COLO668 (cell line): ENCODE measurements around the gene CDYL2.
"Not testable (repeated sequence)": the region's sequence is repeated elsewhere in the genome, so short reads cannot be mapped to it uniquely, and the experiment has no call there.

Experiments used
- DNase-seq: peaks from one replicate; lab custom pipeline; 2025; ENCODE audit not compliant: unreplicated experiment; lab: John Stamatoyannopoulos, UW

CDYL2 gene

GRCh38 chr16:80680046-80680445, 124.4 kb downstream of the CDYL2 start:
- DNase-seq: no peak

GRCh38 chr16:80674884-80675283, 129.5 kb downstream of the CDYL2 start:
- no peak for DNase-seq

- no peak for DNase-seq
Observed at GRCh38 chr16:80672379-80672778, 132.0 kb downstream of the CDYL2 start.

- no peak for DNase-seq
Observed at GRCh38 chr16:80671281-80671849, 133.0 kb downstream of the CDYL2 start.

- DNase-seq: no peak
Observed at GRCh38 chr16:80670170-80670865, 134.1 kb downstream of the CDYL2 start.

GRCh38 chr16:80669673-80670072, 134.7 kb downstream of the CDYL2 start:
- DNase-seq: no peak

- no peak for DNase-seq
Observed at GRCh38 chr16:80667925-80668324, 136.5 kb downstream of the CDYL2 start.

GRCh38 chr16:80667251-80667560, 137.2 kb downstream of the CDYL2 start:
- DNase-seq: no peak

GRCh38 chr16:80666378-80667250, 137.8 kb downstream of the CDYL2 start:
- no peak for DNase-seq

GRCh38 chr16:80665356-80665755, 139.0 kb downstream of the CDYL2 start:
- no peak for DNase-seq

GRCh38 chr16:80664786-80665185, 139.6 kb downstream of the CDYL2 start:
- no peak for DNase-seq

- no peak for DNase-seq
Observed at GRCh38 chr16:80664226-80664625, 140.2 kb downstream of the CDYL2 start.

GRCh38 chr16:80663078-80663477, 141.3 kb downstream of the CDYL2 start:
- no peak for DNase-seq

GRCh38 chr16:80659865-80660264, 144.5 kb downstream of the CDYL2 start:
- DNase-seq: no peak

- DNase-seq: no peak
Observed at GRCh38 chr16:80656711-80657150, 147.7 kb downstream of the CDYL2 start.

GRCh38 chr16:80656161-80656560, 148.2 kb downstream of the CDYL2 start:
- DNase-seq: no peak

GRCh38 chr16:80655751-80656150, 148.6 kb downstream of the CDYL2 start:
- DNase-seq: no peak

- no peak for DNase-seq
Observed at GRCh38 chr16:80654094-80654862, 150.1 kb downstream of the CDYL2 start.

- DNase-seq: no peak
Observed at GRCh38 chr16:80652441-80652840, 152.0 kb downstream of the CDYL2 start.

- DNase-seq: not testable (repeated sequence)
Observed at GRCh38 chr16:80650281-80650680, 154.1 kb downstream of the CDYL2 start.

GRCh38 chr16:80640316-80640715, 164.1 kb downstream of the CDYL2 start:
- no peak for DNase-seq
